PC-9 (cell line): ENCODE data around the gene GJC3. TPM values are rescaled to one million over a fixed set of nuclear protein-coding genes. Genes with fewer than 3 reads are reported as not detected.

Experiments used
- BruUV-seq: library from RNA; stranded (reverse); fragments of 400-500 nt; replicated peaks from 2 replicates; lab custom pipeline; 2021; lab: Mats Ljungman, UMichigan
- CTCF ChIA-PET: fragments of 300-600 bp; sonication (Branson Sonifier 250); formaldehyde crosslinking; loops from one replicate; lab custom pipeline; 2022; ENCODE audit warnings: antibody characterized with exemption; lab: Charles Lee
- POLR2A ChIA-PET: fragments of 300-600 bp; sonication (Branson Sonifier 250); formaldehyde crosslinking; loops from one replicate; lab custom pipeline; 2022; ENCODE audit warnings: antibody characterized with exemption; ENCODE audit not compliant: unreplicated experiment; lab: Charles Lee
- DNase-seq, 2 experiments: peaks; one replicate each; pipeline versions ENCODE4 v3.0.0 to v3.0.0-alpha.2; 2015 to 2022; ENCODE audit warnings: mixed read lengths in 1 of 2
- H2AFZ ChIP-seq: fragments of 200-600 bp; sonication (generic); 2 replicates; pipeline ENCODE4 v1.8.1; 2017; ENCODE audit warnings: antibody characterized with exemption
- H3F3A ChIP-seq: fragments of 200-600 bp; sonication (generic); 2 replicates; pipeline ENCODE4 v1.8.1; 2017; ENCODE audit warnings: antibody characterized with exemption, mild to moderate bottlenecking, low read depth; ENCODE audit not compliant: insufficient read depth
- H3K27ac ChIP-seq: fragments of 200-600 bp; sonication (generic); 2 replicates; pipeline ENCODE4 v1.6.1; 2016; ENCODE audit warnings: mixed run types
- H3K27me3 ChIP-seq: fragments of 200-600 bp; sonication (generic); 2 replicates; pipeline ENCODE4 v1.6.1; 2016; ENCODE audit warnings: low read depth, mixed run types; ENCODE audit not compliant: insufficient read depth
- H3K36me3 ChIP-seq: fragments of 200-600 bp; sonication (generic); 2 replicates; pipeline ENCODE4 v1.6.1; 2016; ENCODE audit warnings: low read depth, mixed run types
- H3K4me1 ChIP-seq: fragments of 200-600 bp; sonication (generic); replicated peaks from 2 replicates; pipeline ENCODE4 v1.6.1; 2016; ENCODE audit warnings: mixed run types; ENCODE audit not compliant: insufficient read depth
- H3K4me2 ChIP-seq: fragments of 200-600 bp; sonication (generic); 2 replicates; pipeline ENCODE4 v1.6.1; 2017; ENCODE audit warnings: mixed run types
- H3K4me3 ChIP-seq: fragments of 200-600 bp; sonication (generic); 2 replicates; pipeline ENCODE4 v1.6.1; 2016; ENCODE audit warnings: mixed run types
- H3K79me2 ChIP-seq: fragments of 200-600 bp; sonication (generic); 2 replicates; pipeline ENCODE4 v1.6.1; 2017; ENCODE audit warnings: low read depth, mixed run types
- H3K9me2 ChIP-seq: fragments of 200-600 bp; sonication (generic); 2 replicates; pipeline ENCODE4 v1.8.1; 2017; ENCODE audit warnings: mild to moderate bottlenecking; ENCODE audit not compliant: insufficient read depth
- H3K9me3 ChIP-seq: fragments of 200-600 bp; sonication (generic); 2 replicates; pipeline ENCODE4 v1.8.1; 2016; ENCODE audit warnings: low read depth; ENCODE audit not compliant: insufficient read depth
- H4K20me1 ChIP-seq: fragments of 200-600 bp; sonication (generic); 2 replicates; pipeline ENCODE4 v1.8.1; 2017; ENCODE audit not compliant: insufficient read depth
- CTCF ChIP-seq: fragments of 200-600 bp; sonication (generic); conservative IDR thresholded peaks from 2 replicates; pipeline ENCODE4 v1.6.1; 2017; ENCODE audit warnings: mixed run types, antibody characterized with exemption, mild to moderate bottlenecking, moderate library complexity
- EZH2 ChIP-seq: fragments of 200-600 bp; sonication (generic); IDR thresholded peaks from 2 replicates; pipeline ENCODE4 v1.8.0; 2017; ENCODE audit warnings: antibody characterized with exemption, low read depth
- intact Hi-C: fragments of 100-400 bp; cut with micrococcal nuclease; formaldehyde crosslinking; loops from one replicate; pipeline ENCODE4 v1.10.0; 2022; ENCODE audit not compliant: unreplicated experiment
- total RNA-seq: library from RNA; stranded (reverse); gene quantifications from 2 replicates; pipeline ENCODE4 v1.2.3, GENCODE V29; 2021

Gene GJC3
- total RNA-seq, 1 experiment from 2014 or later: not detected

DNA sequence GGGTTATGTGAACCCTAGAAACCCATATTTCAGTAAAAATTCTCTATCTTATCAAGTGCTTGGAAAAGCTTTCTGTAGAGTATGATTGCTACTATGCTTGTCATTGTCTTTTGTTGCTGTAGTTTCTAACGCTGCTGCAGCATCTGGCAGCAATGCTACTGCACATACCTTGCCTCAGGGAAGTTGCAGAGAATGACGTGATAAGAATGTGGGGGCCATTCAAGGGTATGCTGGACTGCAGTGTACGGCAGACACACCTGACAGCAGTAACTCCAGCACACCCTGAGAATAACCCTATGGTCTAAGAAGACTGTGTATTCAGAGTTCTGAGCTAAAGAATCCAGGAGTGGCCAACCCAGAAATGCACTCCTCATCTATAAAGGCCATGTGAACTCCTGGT is 30.6 kb downstream of the GJC3 start:
- POLR2A ChIA-PET: no interaction called here
- TF ChIP-seq CTCF (no peak), EZH2 (no peak)
- CTCF ChIA-PET: no interaction called here

DNA sequence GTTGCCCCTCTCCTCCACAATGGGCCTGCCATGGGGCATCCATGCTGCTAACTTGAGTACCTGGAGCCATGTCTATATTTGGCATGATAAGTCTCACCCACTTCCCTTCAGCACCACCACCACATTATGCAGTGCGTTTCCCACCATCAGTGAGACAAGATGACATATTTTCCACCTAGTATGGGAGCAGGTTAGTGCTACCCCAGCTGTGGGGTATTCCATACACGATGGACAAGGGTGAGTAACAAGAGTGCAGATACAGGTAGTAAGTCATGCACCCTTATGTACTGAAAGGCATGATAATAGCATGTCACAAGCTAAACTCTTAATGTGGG is 31.4 kb downstream of the GJC3 start:
- Histone ChIP-seq H3K9me3 (no peaks in the 10 kb centered on the region; the same call in 1 of the 2 replicates), H3K27me3 (no peaks in the 10 kb centered on the region), H3K4me2 (no peak overlapping the region), H3K4me3 (no peak overlapping the region), H3F3A (no peaks in the 10 kb centered on the region), H3K36me3 (peaks cover 12% of the 10 kb centered on the region), H3K27ac (no peak overlapping the region), H3K79me2 (no peaks in the 10 kb centered on the region), H3K4me1 (no peaks in the 10 kb centered on the region), H4K20me1 (peaks cover 9% of the 10 kb centered on the region; the same call in 1 of the 2 replicates), H3K9me2 (no peaks in the 10 kb centered on the region), H2AFZ (no peak overlapping the region)
- TF ChIP-seq EZH2 (no peak), CTCF (no peak)
- no peak for DNase-seq
- ChIA-PET CTCF (no interaction called here), POLR2A (no interaction called here)
- BruUV-seq: no TSS peak
- intact Hi-C loops: no loop called here

More for the DNA sequence above, 30.6 kb downstream of the GJC3 start:
- no peaks in the 10 kb centered on the region for H3K79me2 ChIP-seq
- no TSS peak for BruUV-seq
- no peaks in the 10 kb centered on the region; the same call in 1 of the 2 replicates for H3K9me3 ChIP-seq
- peaks cover 20% of the 10 kb centered on the region for H3K36me3 ChIP-seq
- no peak overlapping the region for H3K4me2 ChIP-seq
- peaks cover 9% of the 10 kb centered on the region; the same call in 1 of the 2 replicates for H4K20me1 ChIP-seq
- intact Hi-C loops: no loop called here
- no peaks in the 10 kb centered on the region for H3K9me2 ChIP-seq
- DNase-seq: no peak
- no peak overlapping the region for H3K4me3 ChIP-seq
- no peaks in the 10 kb centered on the region for H3K27me3 ChIP-seq
- no peak overlapping the region for H3K27ac ChIP-seq
- no peaks in the 10 kb centered on the region for H3F3A ChIP-seq
- H3K4me1 ChIP-seq: no peaks in the 10 kb centered on the region
- no peak overlapping the region for H2AFZ ChIP-seq

- no peak overlapping the region for H3K4me2 ChIP-seq
- no peak overlapping the region for H3K4me3 ChIP-seq
- no peaks in the 10 kb centered on the region for H3K79me2 ChIP-seq
- peaks cover 6% of the 10 kb centered on the region for H3K36me3 ChIP-seq
- TF ChIP-seq EZH2: no peak
- TF ChIP-seq CTCF: no peak
- no peaks in the 10 kb centered on the region for H3K4me1 ChIP-seq
- POLR2A ChIA-PET: interaction anchor here (0.6 kb wide), 2 partner anchors 59 to 374 kb away, joined by 3 to 7 read pairs; no protein-coding TSS in a partner anchor
- no TSS peak for BruUV-seq
- peaks cover 9% of the 10 kb centered on the region; the same call in 1 of the 2 replicates for H4K20me1 ChIP-seq
- H3K9me2 ChIP-seq: no peaks in the 10 kb centered on the region
- H3K9me3 ChIP-seq: no peaks in the 10 kb centered on the region; the same call in 1 of the 2 replicates
- intact Hi-C loops: no loop called here
- H3K27ac ChIP-seq: no peak overlapping the region
- CTCF ChIA-PET: no interaction called here
- no peak for DNase-seq
- H2AFZ ChIP-seq: no peak overlapping the region
- H3K27me3 ChIP-seq: no peaks in the 10 kb centered on the region
- no peaks in the 10 kb centered on the region for H3F3A ChIP-seq
Observed at GRCh38 chr7:99897322-99898022, 31.9 kb downstream of the GJC3 start.
